Left ventricle myocardium inferior (tissue), 1 donor: ENCODE results near the gene GOLGA7B. TPM values are rescaled to one million over a fixed set of nuclear protein-coding genes. Genes with fewer than 3 reads are reported as not detected.

Source experiments
- DNase-seq: peaks from one replicate; pipeline ENCODE4 v3.0.0-alpha.2; 2020
- H3K27ac ChIP-seq: fragments of 200-600 bp; replicated peaks from 2 replicates; pipeline ENCODE4 v1.8.0; 2021
- H3K27me3 ChIP-seq: fragments of 200-600 bp; 2 replicates; pipeline ENCODE4 v1.8.0; 2021; ENCODE audit warnings: low read depth
- H3K36me3 ChIP-seq: fragments of 200-600 bp; 2 replicates; pipeline ENCODE4 v1.8.0; 2021
- H3K4me1 ChIP-seq: fragments of 200-600 bp; 2 replicates; pipeline ENCODE4 v1.8.0; 2021
- H3K4me3 ChIP-seq: fragments of 200-600 bp; 2 replicates; pipeline ENCODE4 v1.8.0; 2021; ENCODE audit warnings: mild to moderate bottlenecking, moderate library complexity
- H3K9me3 ChIP-seq: fragments of 200-600 bp; replicated peaks from 2 replicates; pipeline ENCODE4 v1.8.0; 2021
- intact Hi-C: fragments of 100-400 bp; cut with micrococcal nuclease; formaldehyde crosslinking; loops from one replicate; pipeline ENCODE4 v1.11.0; 2022
- total RNA-seq: library from RNA; stranded (reverse); fragmentation: NEBNext Ultra II Directional; extraction: Animal tissue kit (Norgen Biotek cat#: 25700); gene quantifications from one replicate; pipeline ENCODE4 v1.2.1, GENCODE V29; 2021
- TF ChIP-seq, protein P1 (sequence below): fragments of 200-600 bp; IDR thresholded peaks from 2 replicates; pipeline ENCODE4 v1.8.0; 2021; ENCODE audit warnings: antibody characterized with exemption, mild to moderate bottlenecking, borderline replicate concordance
- donor health status: DM: no; HTN: yes; CAD: no; lungs with severe emphysema.

The GOLGA7B gene
- total RNA-seq, 1 donor from 2014 or later: 0.60 TPM

GRCh38 chr10:97903128-97904017, 53.7 kb downstream of the GOLGA7B start:
- TF ChIP-seq, protein P1, sequence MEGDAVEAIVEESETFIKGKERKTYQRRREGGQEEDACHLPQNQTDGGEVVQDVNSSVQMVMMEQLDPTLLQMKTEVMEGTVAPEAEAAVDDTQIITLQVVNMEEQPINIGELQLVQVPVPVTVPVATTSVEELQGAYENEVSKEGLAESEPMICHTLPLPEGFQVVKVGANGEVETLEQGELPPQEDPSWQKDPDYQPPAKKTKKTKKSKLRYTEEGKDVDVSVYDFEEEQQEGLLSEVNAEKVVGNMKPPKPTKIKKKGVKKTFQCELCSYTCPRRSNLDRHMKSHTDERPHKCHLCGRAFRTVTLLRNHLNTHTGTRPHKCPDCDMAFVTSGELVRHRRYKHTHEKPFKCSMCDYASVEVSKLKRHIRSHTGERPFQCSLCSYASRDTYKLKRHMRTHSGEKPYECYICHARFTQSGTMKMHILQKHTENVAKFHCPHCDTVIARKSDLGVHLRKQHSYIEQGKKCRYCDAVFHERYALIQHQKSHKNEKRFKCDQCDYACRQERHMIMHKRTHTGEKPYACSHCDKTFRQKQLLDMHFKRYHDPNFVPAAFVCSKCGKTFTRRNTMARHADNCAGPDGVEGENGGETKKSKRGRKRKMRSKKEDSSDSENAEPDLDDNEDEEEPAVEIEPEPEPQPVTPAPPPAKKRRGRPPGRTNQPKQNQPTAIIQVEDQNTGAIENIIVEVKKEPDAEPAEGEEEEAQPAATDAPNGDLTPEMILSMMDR: peak; percentile 13
- H3K27ac ChIP-seq: no peak overlapping the region
- peaks cover 21% of the 10 kb centered on the region for H3K4me1 ChIP-seq

DNA sequence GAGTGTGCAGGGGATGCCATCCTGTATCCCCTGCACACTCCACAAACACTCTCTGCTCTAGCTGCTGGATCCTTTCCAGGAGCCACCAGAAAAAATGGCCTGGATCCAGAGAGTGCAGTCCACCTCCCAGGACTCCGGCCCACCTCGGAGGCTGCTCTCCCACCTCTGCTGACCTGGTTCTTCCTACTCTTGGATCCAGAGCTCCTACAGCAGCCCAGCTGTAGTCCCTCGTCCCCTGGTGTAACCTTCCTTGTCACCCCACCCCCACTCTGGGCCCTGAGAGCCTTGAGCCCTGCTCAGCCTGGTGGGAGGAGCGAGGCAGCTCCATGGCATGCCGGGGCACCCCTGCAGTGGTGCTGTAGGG, 54.4 kb downstream of the GOLGA7B start:
- Histone ChIP-seq H3K36me3 (no peaks in the 10 kb centered on the region), H3K27me3 (peaks cover 18% of the 10 kb centered on the region), H3K4me3 (no peak overlapping the region), H3K9me3 (no peaks in the 10 kb centered on the region), H3K27ac (no peak overlapping the region), H3K4me1 (peaks cover 17% of the 10 kb centered on the region)
- DNase-seq: no peak
- TF ChIP-seq, protein P1: no peak
- intact Hi-C loops: no loop called here

More at GRCh38 chr10:97903128-97904017, 53.7 kb downstream of the GOLGA7B start:
- H3K4me3 ChIP-seq: no peak overlapping the region
- DNase-seq: no peak
- H3K36me3 ChIP-seq: no peaks in the 10 kb centered on the region
- no peaks in the 10 kb centered on the region for H3K9me3 ChIP-seq
- H3K27me3 ChIP-seq: peaks cover 18% of the 10 kb centered on the region
- intact Hi-C loops: no loop called here

DNA sequence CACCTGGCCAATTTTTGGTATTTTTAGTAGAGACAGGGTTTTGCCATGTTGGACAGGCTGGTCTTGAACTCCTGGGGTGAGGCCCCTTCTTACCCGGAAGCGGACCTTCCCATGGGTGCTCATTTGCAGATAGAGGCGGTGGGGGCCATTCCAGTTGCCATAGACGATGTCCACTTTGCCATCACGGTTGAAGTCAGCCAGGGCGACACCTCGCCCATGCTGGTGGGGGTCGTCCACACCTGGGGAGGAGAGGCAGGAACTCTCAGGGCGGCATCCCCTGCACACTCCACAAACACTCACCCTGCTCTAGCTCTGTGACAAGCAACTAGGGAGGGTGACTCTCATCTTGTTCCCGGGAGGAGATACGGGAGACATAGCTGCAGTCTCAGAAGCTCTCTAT, 54.9 kb downstream of the GOLGA7B start:
- H3K36me3 ChIP-seq: no peaks in the 10 kb centered on the region
- no peak for DNase-seq
- no peaks in the 10 kb centered on the region for H3K9me3 ChIP-seq
- no peak overlapping the region for H3K27ac ChIP-seq
- H3K4me1 ChIP-seq: peaks cover 17% of the 10 kb centered on the region
- intact Hi-C loops: no loop called here
- H3K27me3 ChIP-seq: peaks cover 18% of the 10 kb centered on the region
- no peak overlapping the region for H3K4me3 ChIP-seq
- TF ChIP-seq, protein P1: no peak

- Histone ChIP-seq H3K9me3 (no peaks in the 10 kb centered on the region), H3K36me3 (no peaks in the 10 kb centered on the region), H3K27me3 (peaks cover 14% of the 10 kb centered on the region), H3K4me1 (peaks cover 17% of the 10 kb centered on the region), H3K27ac (no peak overlapping the region), H3K4me3 (no peak overlapping the region)
- TF ChIP-seq, protein P1: no peak
- intact Hi-C loops: no loop called here
- no peak for DNase-seq
These were observed 55.6 kb downstream of the GOLGA7B start for GRCh38 chr10:97905276-97905675.

- H3K4me3 ChIP-seq: no peak overlapping the region
- no peak for DNase-seq
- H3K27ac ChIP-seq: no peak overlapping the region
- H3K9me3 ChIP-seq: no peaks in the 10 kb centered on the region
- peaks cover 17% of the 10 kb centered on the region for H3K4me1 ChIP-seq
- no peaks in the 10 kb centered on the region for H3K36me3 ChIP-seq
- H3K27me3 ChIP-seq: peaks cover 14% of the 10 kb centered on the region
- TF ChIP-seq, protein P1: no peak
- intact Hi-C loops: no loop called here
These were observed 57.6 kb downstream of the GOLGA7B start for GRCh38 chr10:97907211-97907610.
